WERI-Rb-1 (cell line): Measurements from ENCODE around the gene TKFC.
A peak's percentile ranks its signal among the peaks of the same experiment; 100 is the strongest.

Experiments
- DNase-seq: peaks from one replicate; pipeline ENCODE4 v3.0.0-alpha.2; 2020
- H3K27ac ChIP-seq: fragments of 250-450 bp; sonication (Bioruptor Pico); 2 replicates; pipeline ENCODE4 v1.5.1; 2020; ENCODE audit warnings: mild to moderate bottlenecking, moderate library complexity
- H3K27me3 ChIP-seq: fragments of 250-450 bp; sonication (Bioruptor Pico); 2 replicates; pipeline ENCODE4 v1.5.1; 2021; ENCODE audit warnings: mild to moderate bottlenecking, low read depth, moderate library complexity; ENCODE audit not compliant: insufficient read depth, severe bottlenecking
- H3K36me3 ChIP-seq: fragments of 250-450 bp; sonication (Bioruptor Pico); 2 replicates; pipeline ENCODE4 v1.5.1; 2020; ENCODE audit warnings: mild to moderate bottlenecking, moderate library complexity
- H3K4me3 ChIP-seq: 2 replicates; pipeline ENCODE4 v1.5.1; 2011; ENCODE audit warnings: low read depth, mild to moderate bottlenecking, control low read depth, low read length
- H3K9me3 ChIP-seq: fragments of 250-450 bp; sonication (Bioruptor Pico); 2 replicates; pipeline ENCODE4 v1.5.1; 2021; ENCODE audit warnings: mild to moderate bottlenecking, moderate library complexity; ENCODE audit not compliant: severe bottlenecking
- TF ChIP-seq, protein P1 (sequence below): IDR thresholded peaks from 2 replicates; pipeline ENCODE4 v1.5.1; 2011; ENCODE audit warnings: low read depth, mild to moderate bottlenecking, control low read depth, inconsistent platforms, low read length

The TKFC gene

DNA sequence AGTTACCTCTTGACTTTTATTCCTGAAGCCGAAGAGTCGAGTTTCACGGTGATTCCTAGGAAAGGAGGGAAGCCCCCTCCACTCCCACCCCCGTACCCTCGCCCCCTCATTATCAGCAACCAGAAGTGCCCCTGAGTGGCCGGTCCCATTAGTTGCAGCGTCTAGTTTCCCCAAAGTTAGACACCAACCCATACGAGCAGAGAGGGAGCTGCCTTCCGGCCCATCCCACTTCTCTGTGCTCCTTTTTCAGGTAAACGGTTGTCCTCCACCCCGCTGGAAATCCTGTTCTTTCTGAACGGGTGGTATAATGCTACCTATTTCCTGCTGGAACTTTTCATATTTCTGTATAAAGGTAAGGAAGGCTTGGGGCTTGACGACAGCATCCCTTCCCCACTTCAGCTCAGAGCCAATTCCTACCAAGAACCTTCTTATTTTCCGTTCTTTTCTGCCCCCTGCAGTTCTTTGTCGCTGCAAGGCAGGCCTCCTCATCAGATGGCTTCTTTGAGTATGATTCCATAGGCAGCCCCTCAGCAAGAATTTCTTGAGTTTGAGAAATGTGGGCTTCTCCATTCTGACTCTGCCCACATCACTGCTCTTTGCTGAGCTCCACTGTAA lies 60.1 kb downstream of the TKFC start:
- DNase-seq = peak; percentile 26
- peaks cover 28% of the 10 kb centered on the region for H3K36me3 ChIP-seq
- no peaks in the 10 kb centered on the region for H3K27me3 ChIP-seq
- peak overlapping the region; percentile 63 for H3K4me3 ChIP-seq
- peaks cover 3% of the 10 kb centered on the region for H3K9me3 ChIP-seq
- H3K27ac ChIP-seq = peak overlapping the region; percentile 87
- TF ChIP-seq, protein P1, sequence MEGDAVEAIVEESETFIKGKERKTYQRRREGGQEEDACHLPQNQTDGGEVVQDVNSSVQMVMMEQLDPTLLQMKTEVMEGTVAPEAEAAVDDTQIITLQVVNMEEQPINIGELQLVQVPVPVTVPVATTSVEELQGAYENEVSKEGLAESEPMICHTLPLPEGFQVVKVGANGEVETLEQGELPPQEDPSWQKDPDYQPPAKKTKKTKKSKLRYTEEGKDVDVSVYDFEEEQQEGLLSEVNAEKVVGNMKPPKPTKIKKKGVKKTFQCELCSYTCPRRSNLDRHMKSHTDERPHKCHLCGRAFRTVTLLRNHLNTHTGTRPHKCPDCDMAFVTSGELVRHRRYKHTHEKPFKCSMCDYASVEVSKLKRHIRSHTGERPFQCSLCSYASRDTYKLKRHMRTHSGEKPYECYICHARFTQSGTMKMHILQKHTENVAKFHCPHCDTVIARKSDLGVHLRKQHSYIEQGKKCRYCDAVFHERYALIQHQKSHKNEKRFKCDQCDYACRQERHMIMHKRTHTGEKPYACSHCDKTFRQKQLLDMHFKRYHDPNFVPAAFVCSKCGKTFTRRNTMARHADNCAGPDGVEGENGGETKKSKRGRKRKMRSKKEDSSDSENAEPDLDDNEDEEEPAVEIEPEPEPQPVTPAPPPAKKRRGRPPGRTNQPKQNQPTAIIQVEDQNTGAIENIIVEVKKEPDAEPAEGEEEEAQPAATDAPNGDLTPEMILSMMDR = peak; percentile 25; the same call in 1 of the 2 replicates
